Posterior cingulate gyrus (tissue), 11 donors: Measurements from ENCODE around the gene SRSF8.

Source experiments
- DNase-seq, 10 donors: peaks; one replicate each; pipeline versions ENCODE4 v3.0.0 to v3.0.0-alpha.2; 2020 to 2021; ENCODE audit warnings: mixed read lengths in 3 of 10
- intact Hi-C: fragments of 100-400 bp; cut with DNase I; formaldehyde crosslinking; loops from one replicate; pipeline ENCODE4 v1.15.1; 2023

Gene SRSF8

DNA sequence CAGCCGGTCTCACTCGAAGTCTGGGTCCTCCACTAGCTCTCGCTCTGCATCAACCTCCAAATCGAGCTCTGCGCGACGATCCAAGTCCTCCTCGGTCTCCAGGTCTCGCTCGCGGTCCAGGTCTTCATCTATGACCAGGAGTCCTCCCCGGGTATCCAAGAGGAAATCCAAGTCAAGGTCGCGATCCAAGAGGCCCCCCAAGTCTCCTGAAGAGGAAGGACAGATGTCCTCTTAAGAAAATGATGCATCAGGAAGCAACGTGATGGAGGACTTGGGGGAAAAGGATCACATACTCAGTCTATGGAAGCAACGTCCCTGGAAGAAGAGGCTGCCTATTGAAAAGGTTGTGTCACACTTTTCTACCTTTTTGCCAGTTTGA is 1.1 kb downstream of the SRSF8 start:
- peak in 2 of 10 donors; percentile 47 to 48 for DNase-seq
- intact Hi-C loops: loop anchor here (1.0 to 10.0 kb wide), 5 partner anchors 21 to 697 kb away; partner anchors contain the start of genes CWC15, ENDOD1 and KDM4D

DNA sequence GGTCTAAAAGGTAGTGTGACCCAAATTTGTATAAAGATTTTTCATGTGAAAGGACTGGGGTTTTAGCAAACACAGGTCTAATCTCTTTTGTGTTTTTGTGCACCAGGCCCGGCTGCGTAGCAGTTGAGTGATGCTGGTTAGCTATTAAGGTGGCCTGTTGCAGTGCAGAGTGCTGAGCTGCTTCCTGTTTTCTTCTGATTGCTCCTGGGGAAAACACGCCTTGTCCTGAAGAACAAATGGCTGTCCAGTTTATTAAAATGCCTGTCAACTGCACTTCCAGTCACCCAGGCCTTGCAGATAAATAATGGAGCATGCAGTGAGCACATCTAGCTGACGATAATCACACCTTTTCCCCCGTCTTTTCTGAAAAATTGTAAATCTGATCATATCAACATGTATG is 1.8 kb downstream of the SRSF8 start:
- intact Hi-C loops: loop anchor here (2.0 to 10.0 kb wide), 4 partner anchors 82 to 696 kb away; partner anchors contain the start of genes CWC15 and KDM4D
- peak; percentile 48 to 95 (median 62) for DNase-seq

DNA sequence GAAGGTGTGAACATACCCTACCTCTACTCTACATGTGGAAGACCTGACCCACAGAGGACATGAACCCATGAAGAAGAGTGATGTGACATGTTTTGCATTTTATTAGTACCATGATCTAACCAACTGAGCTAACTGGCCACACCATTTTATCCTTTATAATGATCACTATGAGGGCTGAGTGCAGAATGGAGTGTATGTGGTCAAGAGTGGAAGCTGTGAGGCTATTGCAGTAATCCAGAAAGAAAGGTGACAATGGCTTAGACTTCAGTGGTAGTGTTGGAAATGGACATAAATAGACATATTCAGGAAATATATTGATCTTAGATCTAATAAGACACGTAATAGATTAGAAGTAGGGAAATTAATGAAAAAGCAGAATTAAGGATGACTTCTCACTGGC is 3.8 kb downstream of the SRSF8 start:
- intact Hi-C loops: loop anchor here (5.0 to 10.0 kb wide), 2 partner anchors 164 to 637 kb away; partner anchors contain the start of gene SESN3
- no peak for DNase-seq

DNA sequence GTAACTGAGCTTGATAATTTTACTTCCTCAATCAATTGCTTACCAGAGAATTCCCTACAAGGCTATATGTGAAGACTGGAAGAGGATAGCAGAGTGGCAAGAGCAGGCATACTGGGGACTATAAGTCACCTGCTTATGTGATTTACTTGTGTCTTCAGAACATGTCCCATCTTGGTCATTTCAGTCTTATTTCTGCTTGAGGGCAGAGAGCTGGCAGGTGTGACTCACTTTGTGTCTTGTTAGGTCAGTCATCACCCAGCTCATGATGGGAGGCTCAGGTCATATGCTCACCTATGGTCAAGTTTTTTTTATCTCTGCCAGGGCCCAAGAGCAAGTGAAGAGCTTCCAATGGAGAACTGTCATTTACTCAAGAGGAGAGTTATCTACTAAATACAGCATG is 6.2 kb downstream of the SRSF8 start:
- DNase-seq: no peak
- intact Hi-C loops: loop anchor here (5.0 to 10.0 kb wide), 2 partner anchors 162 to 634 kb away; partner anchors contain the start of gene SESN3

DNA sequence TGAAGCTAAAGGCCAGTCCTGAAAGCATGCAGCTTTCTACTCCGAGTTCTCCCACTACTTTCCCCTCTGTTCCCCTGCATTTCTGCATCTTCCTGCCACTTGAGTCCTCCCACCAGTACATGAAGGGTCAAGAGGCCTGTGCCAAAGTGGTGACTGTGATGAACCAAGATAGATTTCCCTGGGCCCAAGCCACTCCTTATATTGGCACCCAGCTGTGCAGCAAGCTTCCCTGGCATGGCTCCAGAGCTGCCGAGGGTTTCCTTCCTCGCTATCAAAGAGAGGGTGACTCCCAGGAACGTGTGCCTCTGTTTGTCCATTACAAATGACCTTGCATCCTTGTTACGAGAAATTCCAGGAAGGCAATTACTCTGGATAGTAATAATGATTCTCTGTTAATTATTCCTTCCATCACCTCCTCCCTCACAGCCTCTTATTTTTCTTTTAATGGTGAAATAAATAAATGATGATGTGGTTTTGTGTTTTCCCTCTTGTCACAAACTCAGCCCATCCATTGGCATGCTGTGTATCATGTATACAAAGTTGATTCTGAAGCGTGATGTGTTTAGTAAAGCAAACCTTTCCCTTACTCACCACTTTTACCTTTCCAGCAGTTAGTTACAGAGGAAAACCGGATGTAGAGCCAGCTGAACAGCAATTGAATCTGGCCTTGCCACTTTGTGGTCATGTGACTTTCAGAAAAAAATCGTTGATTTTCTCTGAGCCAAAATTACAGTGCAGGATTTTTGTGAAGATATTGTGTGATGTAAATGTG is 8.3 kb downstream of the SRSF8 start:
- intact Hi-C loops: loop anchor here (5.0 to 10.0 kb wide), 2 partner anchors 160 to 632 kb away; partner anchors contain the start of gene SESN3
- peak in 6 of 10 donors; percentile 29 to 88 (median 56) for DNase-seq

DNA sequence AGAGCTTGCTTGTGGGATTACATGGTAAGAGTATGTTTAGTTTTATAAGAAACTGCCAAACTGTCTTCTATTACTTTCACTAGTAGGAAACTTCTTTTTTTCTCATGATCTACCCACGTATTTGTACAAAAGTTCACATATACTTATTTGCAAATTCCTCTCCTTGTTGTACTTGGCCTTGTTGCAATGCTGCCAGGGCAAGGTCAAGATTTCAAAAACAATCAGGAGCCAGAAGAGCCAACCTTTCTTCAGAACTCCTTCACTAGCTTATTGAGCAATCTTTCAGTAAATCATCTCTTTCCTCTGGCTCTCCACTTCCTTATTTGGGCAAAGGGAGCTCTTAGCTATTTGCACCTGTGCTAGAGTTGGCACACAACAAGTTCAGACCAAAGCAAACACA is 9.7 kb downstream of the SRSF8 start:
- intact Hi-C loops: loop anchor here (10.0 kb wide), 1 partner anchor 158 kb away; the partner anchor contains the start of gene SESN3
- no peak for DNase-seq

DNA sequence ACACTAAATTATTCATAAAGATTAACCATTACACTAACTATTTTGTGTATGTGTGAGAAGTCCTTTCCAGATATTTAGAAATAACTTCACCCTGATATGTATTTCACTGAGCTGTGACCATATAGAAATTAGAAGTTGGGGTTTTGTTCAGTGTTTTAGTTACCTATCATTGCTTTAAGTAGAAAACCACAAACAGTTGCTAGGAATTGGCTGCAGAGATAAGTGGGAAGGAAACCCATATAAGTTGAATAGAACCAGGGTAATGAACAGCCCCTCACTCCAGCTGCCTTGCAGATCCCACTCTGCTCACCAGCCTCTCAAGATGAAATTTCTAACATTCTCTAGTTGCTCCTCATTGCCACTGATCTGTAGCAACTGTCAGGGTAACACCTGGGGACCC is 10.3 kb downstream of the SRSF8 start:
- intact Hi-C loops: loop anchor here (10.0 kb wide), 1 partner anchor 158 kb away; the partner anchor contains the start of gene SESN3
- DNase-seq: no peak

DNA sequence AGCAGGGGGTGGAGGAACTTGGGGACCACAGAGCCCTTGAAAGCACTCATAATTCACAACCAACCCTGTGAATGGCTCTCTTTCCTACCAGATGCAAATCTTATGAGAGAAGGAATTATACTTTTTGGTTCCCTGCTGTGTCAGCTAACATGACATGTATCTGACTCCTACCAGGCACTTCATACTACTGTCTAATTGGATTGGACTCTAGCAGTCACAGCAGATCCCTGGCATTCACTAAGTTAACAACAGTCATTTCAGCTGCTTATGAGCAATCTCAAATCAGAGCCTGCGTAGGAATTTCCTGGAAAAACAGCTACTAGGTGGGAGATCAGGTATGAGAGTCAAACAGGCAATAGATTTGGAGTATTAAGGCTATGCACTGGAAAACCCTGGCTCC is 11.8 kb downstream of the SRSF8 start:
- intact Hi-C loops: loop anchor here (10.0 kb wide), 1 partner anchor 156 kb away; the partner anchor contains the start of gene SESN3
- no peak for DNase-seq

DNA sequence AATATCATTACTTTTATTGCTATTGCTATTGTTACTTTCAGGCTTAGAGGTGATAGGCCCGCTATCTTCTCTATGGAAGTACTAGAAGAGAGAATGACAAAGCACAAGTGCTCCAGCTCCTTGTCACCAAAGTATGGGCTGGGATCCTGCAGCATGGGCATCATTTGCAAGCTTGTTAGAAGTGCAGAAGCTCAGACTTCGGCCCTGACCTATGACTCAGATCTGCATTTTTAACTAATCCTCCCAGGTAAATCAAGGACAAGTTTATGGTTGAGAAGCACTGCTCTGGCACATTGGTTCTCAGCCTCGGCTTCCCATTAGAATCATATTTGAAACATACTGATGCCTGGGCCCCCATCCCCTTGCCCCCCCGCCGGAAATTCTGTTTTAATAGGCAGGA is 14.3 kb downstream of the SRSF8 start:
- DNase-seq: no peak
- intact Hi-C loops: no loop called here

DNA sequence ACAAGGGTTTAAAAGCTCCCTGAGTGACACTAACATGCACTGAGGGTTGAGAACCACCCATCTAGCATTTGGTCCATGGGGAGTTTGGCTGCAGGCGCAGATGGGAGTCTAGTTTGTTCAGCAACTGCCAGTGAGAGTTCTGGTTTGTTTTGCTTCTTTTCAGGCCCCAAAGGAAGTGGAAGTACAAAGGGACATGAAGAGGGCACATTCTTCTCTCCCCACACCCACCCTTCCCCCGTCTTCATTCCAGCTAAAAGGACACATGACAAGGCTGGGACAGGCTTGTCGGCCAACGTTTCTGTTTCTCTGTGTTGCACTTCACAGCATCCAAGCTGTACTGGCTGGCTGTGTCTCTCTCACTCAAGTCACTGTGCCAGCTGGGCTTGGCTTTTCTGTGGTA is 14.7 kb downstream of the SRSF8 start:
- intact Hi-C loops: no loop called here
- peak in 8 of 10 donors; percentile 37 to 92 (median 59) for DNase-seq

DNA sequence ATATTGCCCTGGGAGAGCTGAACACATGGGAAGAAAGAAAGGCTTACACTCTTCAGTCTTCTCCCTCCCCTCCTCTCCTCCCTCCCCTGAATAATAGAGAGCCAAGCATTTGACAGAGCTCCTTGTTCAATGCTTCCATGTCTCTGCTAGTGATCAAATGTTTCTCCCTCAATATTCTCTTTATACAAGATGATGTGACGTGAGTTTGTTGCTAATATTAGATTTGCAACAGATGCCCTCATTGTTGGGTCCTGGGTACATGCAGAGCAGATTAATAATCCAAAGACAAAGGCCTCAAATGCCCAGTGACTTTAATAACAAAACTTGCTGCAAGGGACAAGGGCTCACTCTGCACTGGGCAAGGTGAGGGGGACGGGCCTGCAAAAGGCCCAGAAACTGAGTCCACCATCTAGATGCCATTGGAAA is 15.9 kb downstream of the SRSF8 start:
- intact Hi-C loops: no loop called here
- peak in 1 of 10 donors; percentile 28 for DNase-seq

DNA sequence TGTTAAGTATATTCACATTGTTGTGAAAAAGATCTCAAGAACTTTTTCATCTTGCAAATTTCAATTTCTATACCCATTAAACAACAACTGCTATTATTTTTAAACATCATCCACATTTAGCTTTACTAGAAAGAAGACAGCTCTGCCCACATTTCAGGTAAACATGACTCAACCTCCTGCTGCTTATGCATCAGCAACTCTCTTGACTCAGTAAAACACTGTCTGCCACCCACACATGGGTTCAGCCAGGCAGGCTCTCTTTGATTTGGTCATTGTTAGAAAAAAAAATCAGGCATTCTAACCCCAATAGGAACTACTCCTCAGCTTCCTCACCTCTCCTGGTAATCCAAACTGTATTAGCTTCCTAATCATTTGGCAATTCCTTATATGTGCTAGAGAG is 17.8 kb downstream of the SRSF8 start:
- DNase-seq: no peak
- intact Hi-C loops: no loop called here

DNA sequence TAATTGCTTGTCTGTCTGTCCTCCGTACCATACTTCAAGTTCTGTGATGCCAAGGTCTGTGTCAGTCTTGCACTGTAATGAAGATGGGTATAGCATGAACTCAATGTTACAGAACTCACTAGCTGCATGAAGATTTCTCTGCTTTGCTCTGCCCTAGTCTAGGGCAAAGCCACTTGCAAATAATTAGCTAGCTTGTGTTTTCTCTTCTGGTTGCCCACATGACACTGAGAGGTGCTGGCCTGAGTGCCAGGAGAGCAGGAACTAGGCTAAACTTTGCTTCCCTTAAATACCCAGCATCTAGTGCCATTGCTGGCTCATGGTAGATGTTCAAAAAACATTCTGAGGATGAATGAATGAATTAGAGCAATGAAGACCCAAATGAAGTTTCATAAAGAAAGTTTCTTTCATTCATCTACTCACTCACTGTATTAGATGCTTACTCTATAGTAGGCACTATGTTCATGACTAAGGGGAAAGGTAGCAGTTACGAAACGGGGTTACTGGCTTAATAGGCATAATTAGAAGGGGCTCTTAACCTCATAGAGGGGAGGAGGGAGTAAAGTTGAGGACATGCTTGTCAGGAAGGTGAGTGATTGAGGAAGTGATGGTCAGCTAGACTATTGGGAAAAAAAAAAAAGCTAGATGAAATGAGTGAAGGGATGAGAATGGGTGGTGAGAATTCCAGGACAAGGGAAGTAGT is 18.5 kb downstream of the SRSF8 start:
- intact Hi-C loops: no loop called here
- no peak for DNase-seq

DNA sequence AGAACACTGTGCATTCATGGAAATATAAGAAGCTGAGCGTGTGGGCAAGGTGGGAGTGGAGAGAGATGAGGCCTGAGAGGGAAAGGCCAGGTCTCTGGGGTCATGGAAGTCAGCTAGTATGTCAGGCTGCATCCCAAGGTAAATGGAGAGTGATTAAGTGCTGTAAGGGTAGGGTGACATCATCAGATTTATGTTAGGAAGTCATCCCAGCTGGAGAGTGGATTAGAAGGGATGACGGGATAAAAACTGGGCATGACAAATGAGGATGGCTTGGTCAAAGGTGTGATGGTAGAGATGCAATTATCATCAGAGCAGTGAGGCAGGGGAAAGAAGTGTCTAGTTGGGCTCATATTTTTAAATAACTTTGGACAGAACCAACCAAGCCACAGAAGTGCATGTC is 19.4 kb downstream of the SRSF8 start:
- intact Hi-C loops: no loop called here
- DNase-seq: no peak

DNA sequence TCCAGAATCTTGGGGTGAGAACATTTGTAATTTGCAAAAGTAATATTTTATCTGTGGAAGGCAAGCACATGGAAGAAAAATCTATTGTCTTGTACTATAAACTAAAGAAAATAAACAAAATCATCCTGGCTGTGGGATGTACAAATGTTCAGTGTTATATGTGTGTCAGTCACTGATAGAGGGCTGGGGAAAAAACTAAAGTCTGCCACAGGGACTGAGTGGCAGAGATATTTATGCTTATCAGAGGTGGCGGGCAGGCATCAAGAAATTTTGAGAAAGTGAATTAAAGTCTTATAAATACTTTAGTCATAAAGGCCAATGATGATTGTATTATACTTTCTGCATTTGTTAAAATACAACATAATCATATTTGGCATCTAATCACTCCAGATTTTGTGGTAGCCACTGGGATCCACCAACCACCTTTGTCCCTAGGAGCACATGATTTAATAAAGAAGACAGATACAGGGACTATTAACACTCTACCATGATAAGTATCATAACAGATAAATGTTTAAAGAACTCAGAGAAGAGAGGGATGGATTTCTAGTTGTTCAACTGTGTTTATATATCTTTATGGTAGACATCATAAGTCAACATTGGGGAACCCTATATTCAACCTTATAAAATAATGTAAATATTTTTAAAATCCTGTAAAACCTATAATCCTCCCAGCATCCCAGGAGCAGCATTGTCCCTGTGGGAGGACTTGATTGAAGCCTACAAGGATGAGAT is 20.3 kb downstream of the SRSF8 start:
- DNase-seq: no peak
- intact Hi-C loops: no loop called here

DNA sequence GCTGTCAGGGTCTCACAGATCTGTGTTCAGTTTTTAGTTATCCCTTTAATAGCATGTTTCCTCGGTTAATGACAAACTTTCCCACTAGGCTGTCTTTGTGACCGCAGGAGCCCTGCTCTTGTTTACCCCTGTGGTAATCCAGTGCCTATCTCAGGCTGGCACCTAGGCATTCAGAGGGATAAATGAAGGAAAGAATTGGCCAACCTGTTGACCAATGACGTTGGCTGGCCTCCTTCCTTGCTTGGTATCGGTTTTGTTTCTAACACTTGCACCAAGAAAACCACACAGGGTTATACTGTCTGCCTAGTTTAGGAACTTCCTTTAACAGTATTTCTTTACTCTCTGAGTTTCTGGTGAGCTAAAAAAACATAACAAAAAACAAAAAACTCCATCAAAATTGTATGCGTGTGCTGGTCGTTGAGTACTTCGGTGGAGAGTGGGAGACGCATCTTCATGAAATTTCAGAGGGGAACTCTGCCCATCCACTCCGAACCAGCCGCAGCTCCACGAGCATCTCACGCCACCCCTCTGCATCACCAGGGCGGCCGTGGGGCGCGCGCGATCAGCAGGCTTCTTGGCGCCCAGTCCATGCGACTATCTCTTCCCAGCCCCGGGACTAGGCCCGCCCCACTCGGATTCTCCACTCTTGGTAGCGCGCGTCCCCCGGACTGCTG is 22.4 kb downstream of the SRSF8 start:
- intact Hi-C loops: loop anchor here (1.0 kb wide), 1 partner anchor 22 kb away; no protein-coding TSS in a partner anchor
- no peak for DNase-seq

DNA sequence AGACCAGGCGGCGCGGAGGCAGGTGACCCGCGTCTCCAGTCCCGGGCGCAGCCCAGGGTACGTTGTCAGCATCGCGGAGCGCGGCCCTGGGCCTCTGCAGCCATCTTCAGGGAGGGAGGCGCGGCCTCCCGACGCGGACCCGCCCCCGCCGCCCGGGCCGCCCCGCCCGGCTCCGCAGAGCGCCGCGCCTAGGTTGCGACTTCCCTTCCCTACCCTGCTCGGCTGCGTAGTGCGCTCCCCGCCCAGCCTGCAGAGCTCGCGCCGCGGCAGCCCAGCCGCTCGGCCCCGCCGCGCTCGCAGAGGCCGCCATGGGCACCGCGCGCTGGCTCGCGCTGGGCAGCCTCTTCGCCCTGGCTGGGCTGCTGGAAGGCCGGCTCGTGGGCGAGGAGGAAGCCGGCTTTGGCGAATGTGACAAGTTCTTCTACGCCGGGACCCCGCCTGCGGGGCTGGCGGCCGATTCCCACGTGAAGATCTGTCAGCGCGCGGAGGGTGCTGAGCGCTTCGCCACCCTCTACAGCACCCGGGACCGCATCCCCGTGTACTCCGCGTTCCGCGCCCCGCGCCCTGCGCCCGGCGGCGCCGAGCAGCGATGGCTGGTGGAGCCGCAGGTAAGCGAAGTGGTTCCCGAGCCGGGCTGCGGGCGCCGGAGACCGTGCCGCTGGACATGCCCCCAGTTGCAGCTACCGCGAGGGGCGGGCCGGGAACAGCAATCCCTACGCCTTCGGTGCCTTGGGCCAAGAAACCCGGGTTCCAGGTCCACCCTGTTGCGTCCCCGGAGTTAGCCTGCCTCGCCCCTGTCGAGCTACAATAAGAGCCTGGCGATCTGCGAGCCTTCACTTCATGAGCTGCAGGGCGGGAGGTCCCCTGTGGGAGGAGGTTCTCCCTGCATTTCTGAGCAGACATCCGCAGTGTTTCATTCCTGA is 23.2 kb downstream of the SRSF8 start, which contains the start of gene ENDOD1:
ENDOD1 (plus strand) TSS at position 227 of the 923 bp plus-strand sequence; CDS start at position 309, 82 bp downstream.
- DNase-seq: peak; percentile 74 to 98 (median 80)
- intact Hi-C loops: loop anchor here (1.0 to 10.0 kb wide), 2 partner anchors 23 to 55 kb away; no protein-coding TSS in a partner anchor

DNA sequence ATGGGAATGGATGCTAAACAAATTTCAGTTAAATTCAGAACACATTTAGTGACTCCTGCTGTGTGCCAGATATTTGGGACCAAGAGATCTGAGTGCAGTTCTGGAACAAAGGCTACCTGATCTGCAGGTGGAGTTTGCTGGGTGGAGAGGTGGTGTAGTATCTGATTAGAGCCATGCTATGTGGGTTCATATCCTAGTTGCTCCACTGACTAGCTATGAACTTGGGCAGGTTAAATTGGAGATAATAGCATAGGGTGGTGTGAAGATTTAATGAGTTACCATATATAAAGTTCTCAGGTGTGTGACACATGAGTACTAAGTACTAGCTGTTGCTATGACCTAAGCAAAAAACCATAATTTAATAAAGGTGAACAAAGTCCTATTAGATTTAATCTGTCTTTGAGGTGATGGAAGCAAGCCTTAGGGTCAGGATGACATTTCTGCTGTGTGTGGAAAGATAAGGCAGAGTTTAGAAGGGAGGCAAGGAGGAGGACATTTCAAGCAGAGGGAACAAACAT is 25.0 kb downstream of the SRSF8 start:
- intact Hi-C loops: loop anchor here (10.0 kb wide), 1 partner anchor 53 kb away; no protein-coding TSS in a partner anchor
- DNase-seq: no peak
